HG03135 (cell line): ENCODE results near the gene CRTAC1.

ENCODE experiments used
- ATAC-seq: cut with Tn5 transposase; IDR thresholded peaks from one replicate; pipeline ENCODE4 v1.9.1; 2021; ENCODE audit warnings: mild to moderate bottlenecking, moderate library complexity; ENCODE audit not compliant: unreplicated experiment

Gene CRTAC1

DNA sequence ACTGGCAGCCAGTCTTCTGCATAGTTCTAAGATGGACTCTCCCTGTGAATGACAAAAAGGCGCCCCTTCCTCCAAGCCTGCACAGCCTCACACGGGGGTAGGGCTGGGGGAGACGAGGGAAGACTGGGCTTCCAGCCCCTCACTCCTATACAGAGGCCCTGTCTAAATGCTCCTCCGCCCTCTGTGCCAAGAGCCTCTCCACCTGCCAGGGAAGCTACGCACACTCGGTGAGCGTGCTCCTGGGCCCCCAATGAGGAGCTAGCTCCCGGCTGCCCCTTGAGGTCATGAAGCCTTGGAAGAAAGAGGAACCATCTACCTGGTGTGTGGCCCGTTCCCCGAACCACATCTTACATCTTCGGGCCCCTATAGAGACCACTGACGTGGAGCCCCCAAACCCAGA, 54.8 kb downstream of the CRTAC1 start:
- no peak for ATAC-seq

DNA sequence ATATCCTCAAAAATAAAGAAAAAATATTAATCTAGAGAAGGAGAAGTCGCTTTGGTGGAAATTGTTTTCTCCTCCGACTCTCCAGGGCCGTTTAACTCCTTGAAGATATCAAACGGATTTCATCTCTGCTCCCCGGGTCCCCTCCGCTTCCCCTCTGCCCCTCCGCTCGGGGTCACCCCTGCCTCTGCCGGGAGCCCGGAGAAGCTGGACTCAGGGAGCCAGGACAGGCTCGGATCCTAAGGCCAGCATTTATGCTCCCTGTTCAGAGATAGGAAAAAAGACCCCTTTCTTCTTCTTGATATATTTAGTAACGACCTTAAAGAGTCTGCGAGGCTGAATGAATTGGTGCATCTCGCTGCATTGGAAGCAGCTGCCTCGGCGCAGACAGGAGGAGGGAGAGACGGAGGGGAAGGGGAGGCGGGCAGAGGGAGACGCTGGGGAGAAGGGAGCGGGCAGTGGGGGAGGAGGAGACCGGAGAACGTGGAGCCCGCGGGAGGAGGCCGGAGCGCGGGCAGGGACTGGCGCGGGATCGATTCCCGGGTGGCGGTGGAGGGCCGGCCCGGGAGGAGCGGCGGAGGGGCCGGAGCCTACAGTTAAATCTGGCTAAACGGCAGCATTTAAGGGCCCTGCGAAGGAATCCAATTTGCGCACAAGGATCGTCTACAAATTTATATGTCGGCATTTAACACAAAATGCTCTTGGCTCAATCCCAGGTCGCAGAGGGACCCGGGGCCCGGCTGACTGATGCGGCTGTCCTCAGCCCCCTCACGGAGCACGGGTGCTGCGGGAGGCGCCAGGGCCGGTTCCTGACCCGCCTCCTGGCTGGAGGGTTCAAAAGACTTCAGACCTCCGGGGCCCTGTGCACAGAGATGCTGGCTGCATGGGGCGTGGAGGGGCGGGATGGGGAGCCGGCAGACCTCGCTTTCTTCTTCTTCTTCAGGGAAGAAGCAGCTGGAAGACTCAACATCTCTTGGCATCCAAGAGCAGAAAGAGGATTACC, 55.6 kb downstream of the CRTAC1 start:
- no peak for ATAC-seq

GRCh38 chr10:97974100-97974499, 56.3 kb downstream of the CRTAC1 start:
- no peak for ATAC-seq

DNA sequence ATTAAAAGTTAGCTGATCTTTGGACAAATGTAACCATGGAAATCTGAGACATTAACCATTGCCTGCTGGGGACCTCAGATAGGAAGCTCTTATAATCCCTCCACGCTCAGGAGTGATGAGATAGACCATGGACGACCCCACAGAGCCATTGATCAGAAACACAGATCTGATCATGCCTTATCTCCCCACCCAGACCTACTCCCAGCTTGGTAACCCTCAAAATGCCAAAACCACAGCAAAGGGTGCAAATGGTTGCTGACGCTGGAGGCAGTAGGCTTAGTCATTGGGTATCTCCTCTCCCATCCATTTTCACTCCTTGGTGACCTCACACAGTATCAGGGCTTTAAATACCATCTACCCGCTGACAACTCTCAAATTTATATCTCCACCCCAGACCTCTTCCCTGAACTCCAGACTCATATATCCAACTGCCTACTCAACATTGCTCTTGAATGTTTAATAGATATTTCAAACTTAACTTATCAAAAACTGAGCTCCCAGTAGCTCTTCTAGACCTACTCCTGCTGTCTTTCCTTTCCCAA, 60.8 kb downstream of the CRTAC1 start:
- no peak for ATAC-seq

DNA sequence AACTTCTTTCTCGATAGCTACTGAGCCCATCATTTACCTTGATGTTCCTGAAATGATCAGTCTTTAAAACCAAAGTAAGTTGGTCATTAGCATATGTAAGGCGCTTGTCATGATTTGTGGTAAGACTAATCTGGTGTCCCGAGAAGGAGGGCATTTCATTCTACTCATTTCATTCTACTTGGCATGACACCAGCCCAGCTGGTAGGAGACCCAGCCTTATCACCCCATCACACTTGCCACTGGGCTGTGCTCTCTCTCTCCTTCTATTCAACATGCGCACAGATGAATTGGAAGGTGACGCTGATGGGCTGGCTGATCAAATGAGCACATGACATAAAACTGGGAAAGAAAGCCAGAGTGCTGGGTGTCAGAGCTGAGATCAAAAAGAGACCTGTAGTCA, 65.7 kb downstream of the CRTAC1 start:
- ATAC-seq = no peak

GRCh38 chr10:97961945-97962344, 68.5 kb downstream of the CRTAC1 start:
- no peak for ATAC-seq

DNA sequence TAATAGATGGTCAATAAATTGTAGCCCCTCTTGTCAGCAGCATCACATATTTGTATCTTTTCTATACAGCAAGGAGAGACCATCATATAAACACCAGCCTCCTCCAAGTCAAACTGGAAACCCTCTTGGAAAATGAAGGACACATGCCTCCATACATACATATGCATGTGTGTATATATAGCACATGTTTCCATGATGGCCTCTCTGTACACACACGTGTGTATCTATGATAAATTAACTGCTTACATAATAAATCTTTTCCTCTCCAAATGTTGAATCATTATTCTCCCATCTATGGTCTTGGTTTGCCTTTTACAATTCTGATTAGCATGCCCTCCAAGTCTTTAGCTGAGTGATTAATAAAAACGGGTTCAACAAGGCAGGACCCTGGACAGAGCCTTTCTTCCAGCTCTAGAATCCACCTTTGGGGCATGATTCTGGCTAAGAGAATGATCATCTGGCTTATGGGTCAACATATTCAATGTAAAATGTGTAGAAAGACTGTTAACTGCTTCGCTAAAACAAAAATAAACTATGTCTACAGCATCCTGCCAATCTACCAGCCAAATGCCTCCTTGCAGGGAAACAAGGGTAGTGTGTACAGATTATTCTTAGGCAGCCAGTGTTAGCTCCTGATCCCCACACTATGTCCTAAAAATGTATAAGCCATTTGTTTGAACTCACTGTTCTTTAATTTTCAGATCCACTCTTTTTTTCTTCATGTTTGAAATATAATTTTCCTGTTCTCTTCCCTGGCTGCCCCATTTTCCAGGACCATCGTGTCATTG, 70.0 kb downstream of the CRTAC1 start:
- ATAC-seq = no peak

DNA sequence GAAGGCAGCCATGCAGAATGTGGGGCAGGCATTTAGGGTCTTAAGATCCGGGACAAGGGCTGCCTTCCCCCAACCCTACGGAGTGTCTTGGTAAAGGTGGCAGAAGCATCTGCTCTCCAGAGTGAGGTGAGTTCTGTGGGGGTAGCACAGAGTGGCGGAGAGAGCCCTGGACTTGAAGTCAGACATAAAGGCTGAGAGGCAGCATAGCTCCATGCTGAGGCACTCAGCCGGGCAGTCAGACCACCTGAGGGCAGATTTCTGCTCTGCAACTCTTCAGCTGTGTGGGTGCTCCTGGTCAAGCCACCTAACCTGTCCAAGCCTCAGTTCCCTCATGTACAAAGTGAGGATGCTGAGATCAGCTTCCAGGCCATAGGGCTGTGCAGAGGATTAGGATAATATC, 81.0 kb downstream of the CRTAC1 start:
- ATAC-seq = no peak

- no peak for ATAC-seq
Measured at GRCh38 chr10:97948822-97949221, 81.6 kb downstream of the CRTAC1 start.

GRCh38 chr10:97944772-97945171, 85.6 kb downstream of the CRTAC1 start:
- no peak for ATAC-seq

DNA sequence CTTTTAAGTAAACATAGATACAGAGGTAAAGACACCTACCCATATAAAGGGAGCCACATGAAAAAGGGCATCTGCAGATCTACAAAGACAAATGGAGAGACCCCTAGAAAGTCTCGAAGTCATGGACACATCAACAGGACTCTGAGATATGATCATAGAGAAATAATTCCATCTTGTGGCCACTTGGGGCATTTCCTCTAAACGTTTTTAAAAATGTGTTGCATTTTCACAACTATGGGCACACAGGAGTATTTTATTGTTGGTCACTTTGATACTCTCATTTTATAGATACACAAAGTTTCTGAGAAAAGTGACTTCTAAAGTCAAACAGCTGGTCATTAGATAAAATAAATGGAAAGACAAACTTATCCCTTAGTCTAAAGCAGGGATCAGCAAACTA, 87.1 kb downstream of the CRTAC1 start:
- ATAC-seq = no peak

DNA sequence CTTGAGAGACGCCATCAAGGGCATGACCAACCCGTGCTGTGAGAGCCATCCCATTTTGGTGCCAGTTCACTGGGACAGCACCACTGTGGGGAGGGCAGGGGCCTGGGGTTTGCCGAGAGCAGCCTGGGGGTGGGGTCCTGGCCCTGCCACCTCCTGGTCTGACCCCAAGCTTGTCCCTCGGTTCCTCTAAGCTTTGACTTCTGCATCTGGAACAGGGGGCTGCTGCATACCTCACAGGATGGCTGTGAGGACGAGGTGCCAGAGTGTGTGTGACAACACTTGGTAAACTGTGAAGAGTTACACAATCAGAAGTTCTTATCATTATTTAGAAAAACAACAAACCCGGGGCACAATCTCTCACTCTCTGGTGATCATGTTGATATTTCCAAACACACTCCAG, 89.9 kb downstream of the CRTAC1 start:
- ATAC-seq = no peak

DNA sequence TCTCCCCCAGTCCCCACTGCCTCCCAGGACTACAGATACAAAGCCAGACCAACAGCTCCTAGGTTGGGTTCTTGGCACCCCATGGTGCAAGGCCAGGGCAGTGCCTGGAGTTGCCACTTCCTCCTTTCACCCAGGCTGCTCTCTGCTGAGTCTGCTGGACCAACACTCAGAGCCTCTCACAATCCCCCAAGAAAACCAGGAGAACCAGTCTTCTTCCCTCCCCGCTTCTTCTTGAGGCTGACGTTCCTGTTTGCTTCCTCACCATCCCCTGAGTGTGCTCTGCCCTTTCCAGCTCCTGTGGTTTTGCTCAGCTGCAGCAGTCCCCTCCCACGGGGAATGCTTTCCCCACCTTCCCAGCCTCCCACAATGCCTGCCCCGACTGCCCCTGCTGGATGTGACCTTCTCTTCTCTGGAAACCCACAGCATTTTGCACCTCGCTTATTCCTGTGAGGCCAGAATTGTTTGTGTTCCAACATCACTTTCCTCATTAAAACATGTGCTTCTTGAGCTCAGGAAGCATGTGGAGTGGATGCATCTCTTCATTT, 90.9 kb downstream of the CRTAC1 start:
- ATAC-seq = no peak

- ATAC-seq = no peak
Measured at GRCh38 chr10:97937928-97938327, 92.5 kb downstream of the CRTAC1 start.

DNA sequence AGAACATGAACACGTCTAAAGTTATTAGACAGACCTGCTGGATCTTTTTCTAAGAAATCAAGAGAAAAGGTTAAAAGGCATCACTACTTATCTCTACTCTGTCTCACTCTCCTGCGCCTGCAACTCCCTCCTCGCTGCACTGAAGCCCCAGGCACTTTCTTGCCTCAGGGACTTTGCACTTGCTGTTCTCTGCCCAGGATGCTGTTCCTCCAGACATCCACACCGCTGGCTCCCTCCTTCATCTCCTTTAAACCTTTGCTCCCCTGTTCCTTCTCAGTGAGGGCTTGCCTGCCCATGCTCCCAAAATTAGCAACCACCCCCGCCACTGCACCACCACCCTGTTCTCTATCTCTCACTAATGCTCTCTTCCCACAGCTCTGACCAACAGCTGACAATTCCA, 93.4 kb downstream of the CRTAC1 start:
- no peak for ATAC-seq

- ATAC-seq = no peak
Measured at GRCh38 chr10:97936126-97936525, 94.3 kb downstream of the CRTAC1 start.

- ATAC-seq = no peak
Measured at GRCh38 chr10:97932932-97933530, 97.4 kb downstream of the CRTAC1 start.

GRCh38 chr10:97931041-97931440, 99.4 kb downstream of the CRTAC1 start:
- no peak for ATAC-seq

- no peak for ATAC-seq
Measured at GRCh38 chr10:97928897-97929296, 101.5 kb downstream of the CRTAC1 start.

DNA sequence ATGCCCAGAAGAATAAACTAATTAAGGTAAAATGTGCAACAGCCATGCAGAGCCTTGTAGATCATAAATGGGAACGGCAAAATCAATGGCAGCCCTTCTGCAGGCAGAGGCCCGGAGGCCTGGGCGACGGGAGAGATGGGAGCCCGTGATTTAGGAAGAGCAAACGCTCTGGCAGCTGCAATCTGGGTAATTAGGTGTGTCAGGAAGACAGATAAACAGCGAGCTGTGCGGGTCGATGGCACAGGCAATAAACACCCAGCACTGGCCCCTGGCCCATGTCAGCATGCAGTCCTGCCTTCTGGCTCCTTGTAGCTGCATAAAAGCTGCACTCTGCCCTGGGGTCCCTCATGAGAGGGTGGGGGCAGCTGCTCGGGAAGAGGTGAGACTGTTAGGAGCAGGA, 102.8 kb downstream of the CRTAC1 start:
- no peak for ATAC-seq

- ATAC-seq = no peak
Measured at GRCh38 chr10:97926055-97926454, 104.4 kb downstream of the CRTAC1 start.
